Inferior parietal cortex (tissue), 1 donor: ENCODE data around the gene SLC25A52.
"Not testable (repeated sequence)": the region's sequence is repeated elsewhere in the genome, so short reads cannot be mapped to it uniquely, and the experiment has no call there.

Source experiments
- DNase-seq: peaks from one replicate; pipeline ENCODE4 v3.0.0-alpha.2; 2016; ENCODE audit errors: extremely low spot score

The SLC25A52 gene

GRCh38 chr18:31740180-31740579 is 20.5 kb downstream of the SLC25A52 start:
- no peak for DNase-seq

- DNase-seq = no peak
Measured at GRCh38 chr18:31739651-31740050, 21.0 kb downstream of the SLC25A52 start.

GRCh38 chr18:31738460-31739407 is 21.9 kb downstream of the SLC25A52 start:
- DNase-seq = no peak

- DNase-seq = no peak
Measured at GRCh38 chr18:31736630-31737029, 24.1 kb downstream of the SLC25A52 start.

- DNase-seq = no peak
Measured at GRCh38 chr18:31731628-31732027, 29.1 kb downstream of the SLC25A52 start.

- DNase-seq = not testable (repeated sequence)
Measured at GRCh38 chr18:31729196-31729595, 31.5 kb downstream of the SLC25A52 start.

- no peak for DNase-seq
Measured at GRCh38 chr18:31723990-31724711, 36.5 kb downstream of the SLC25A52 start.

- no peak for DNase-seq
Measured at GRCh38 chr18:31723639-31723989, 37.1 kb downstream of the SLC25A52 start.

- peak; percentile 96 for DNase-seq
Measured at GRCh38 chr18:31722369-31722957, 38.2 kb downstream of the SLC25A52 start.

GRCh38 chr18:31721601-31722000 is 39.1 kb downstream of the SLC25A52 start:
- DNase-seq = no peak

GRCh38 chr18:31720867-31721266 is 39.8 kb downstream of the SLC25A52 start:
- DNase-seq = no peak

GRCh38 chr18:31719363-31720006 is 41.2 kb downstream of the SLC25A52 start:
- DNase-seq = no peak

- no peak for DNase-seq
Measured at GRCh38 chr18:31718386-31718785, 42.3 kb downstream of the SLC25A52 start.

- no peak for DNase-seq
Measured at GRCh38 chr18:31716362-31716761, 44.3 kb downstream of the SLC25A52 start.

- no peak for DNase-seq
Measured at GRCh38 chr18:31711365-31712172, 49.1 kb downstream of the SLC25A52 start.

- no peak for DNase-seq
Measured at GRCh38 chr18:31710826-31711225, 49.9 kb downstream of the SLC25A52 start.
